Thyroid gland (tissue), 4 donors: Measurements from ENCODE around the gene SLC44A1.

Experiments
- CTCF ChIP-seq, 6 experiments: fragments of 200-600 bp in 3 of 6; fragments of 450-650 bp in 3 of 6; sonication (generic) in 3 of 6; IDR thresholded peaks; one replicate each; pipeline ENCODE4 v1.5.1; 2016 to 2019; ENCODE audit warnings: antibody characterized with exemption in 6 of 6, mild to moderate bottlenecking in 2 of 6, inconsistent platforms in 1 of 6, moderate library complexity in 1 of 6
- POLR2A ChIP-seq, 2 donors: fragments of 450-650 bp; IDR thresholded peaks; one replicate each; pipeline ENCODE4 v1.6.1; 2017; ENCODE audit warnings: antibody characterized with exemption in 2 of 2, mild to moderate bottlenecking in 2 of 2, moderate library complexity in 1 of 2

GRCh38 chr9:105373723-105374122 is 129.3 kb downstream of the SLC44A1 start:
- TF ChIP-seq POLR2A (IDR thresholded peaks at IDR 0.05) (no peak), CTCF (IDR thresholded peaks at IDR 0.05) (no peak)
